ENCODE results near the gene PWWP3B. TPM values are rescaled to one million over a fixed set of nuclear protein-coding genes. Genes with fewer than 3 reads are reported as not detected.
"Not testable (repeated sequence)": the region's sequence is repeated elsewhere in the genome, so short reads cannot be mapped to it uniquely, and the experiment has no call there.

Gene PWWP3B
- polyA plus RNA-seq (ENCODE audit: insufficient read length): 3.3 TPM
- long read RNA-seq, donor 1: 0 reads
- long read RNA-seq, donor 2: 0 reads
- long read RNA-seq, donor 3: 0 reads
- long read RNA-seq, donor 4: 0 reads
- long read RNA-seq, donor 5: 0 reads
- long read RNA-seq, donor 6: 0 reads
- long read RNA-seq, donor 7: 0 reads
- long read RNA-seq, donor 8: 0 reads

DNA sequence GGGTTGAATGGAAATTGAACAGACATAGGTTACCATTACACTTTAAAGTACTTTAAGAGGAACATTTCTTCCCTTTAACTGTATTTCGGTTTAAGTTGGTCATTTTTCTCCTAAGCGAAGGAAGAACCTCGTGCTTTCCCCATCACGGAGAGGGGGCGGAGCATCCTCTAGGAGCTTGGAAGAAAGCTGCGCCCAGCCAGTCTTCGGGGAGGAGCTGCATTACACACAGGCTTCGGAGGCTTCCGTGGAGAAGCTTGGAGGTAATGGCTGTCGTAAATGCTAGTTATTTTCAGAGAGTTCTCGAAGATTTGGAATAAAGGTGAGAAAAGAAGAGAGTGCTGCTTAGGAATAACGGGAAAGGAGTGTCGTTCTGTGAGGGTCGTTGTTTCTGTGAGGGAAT is at the start of gene PWWP3B:
Gene PWWP3B, plus strand, starts transcription at position 199 of the 400 bp plus-strand sequence. CDS start 37,128 bp downstream, outside the sequence.
- DNase-seq: peak; percentile 43

GRCh38 chrX:106139048-106139447 is 29.1 kb upstream of the PWWP3B start:
- no peak for DNase-seq

DNA sequence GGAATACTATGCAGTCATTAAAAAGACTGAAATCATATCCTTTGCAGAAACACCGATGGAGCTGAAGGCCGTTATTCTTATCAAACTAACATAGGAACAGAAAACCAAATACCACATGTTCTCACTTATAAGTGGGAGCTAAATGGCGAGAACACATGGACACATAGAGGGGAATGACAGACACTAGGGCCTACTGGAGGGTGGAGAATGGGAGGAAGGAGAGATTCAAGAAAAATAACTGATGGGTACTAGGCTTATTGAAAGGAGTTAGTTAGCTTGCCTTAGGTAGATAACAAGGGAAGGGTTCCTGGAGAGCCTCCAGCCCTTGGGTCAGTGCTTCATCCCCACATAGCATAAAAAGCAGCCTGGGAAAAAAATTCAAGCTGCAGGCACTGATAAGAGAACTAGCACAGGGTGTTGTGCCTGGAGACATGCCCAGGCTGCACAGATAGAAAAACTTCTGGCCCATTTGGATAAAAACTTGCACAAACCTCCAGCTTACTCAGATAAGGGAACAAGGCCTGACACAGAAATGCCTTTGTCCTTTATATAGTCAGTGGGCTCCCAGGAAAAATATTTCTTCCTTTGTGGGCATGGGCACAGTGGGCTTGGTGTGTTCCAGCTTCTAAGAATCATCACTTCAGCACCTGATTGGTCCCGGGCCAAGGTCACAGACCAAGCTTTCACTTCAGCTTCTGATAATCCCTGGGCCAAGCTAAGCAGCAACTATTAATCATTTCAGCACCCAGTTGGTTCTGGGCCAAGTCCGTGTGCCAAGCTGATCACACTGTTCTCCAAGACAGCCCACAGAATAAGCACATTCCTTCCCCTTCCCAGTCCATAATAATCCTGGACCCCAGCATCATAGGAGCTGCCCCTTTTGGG is 23.1 kb upstream of the PWWP3B start:
- DNase-seq: no peak

GRCh38 chrX:106150701-106151100 is 17.4 kb upstream of the PWWP3B start:
- DNase-seq: no peak

- no peak for DNase-seq
Observed at GRCh38 chrX:106159861-106160282, 8.2 kb upstream of the PWWP3B start.

GRCh38 chrX:106170318-106170717 is 2.2 kb downstream of the PWWP3B start:
- no peak for DNase-seq

DNA sequence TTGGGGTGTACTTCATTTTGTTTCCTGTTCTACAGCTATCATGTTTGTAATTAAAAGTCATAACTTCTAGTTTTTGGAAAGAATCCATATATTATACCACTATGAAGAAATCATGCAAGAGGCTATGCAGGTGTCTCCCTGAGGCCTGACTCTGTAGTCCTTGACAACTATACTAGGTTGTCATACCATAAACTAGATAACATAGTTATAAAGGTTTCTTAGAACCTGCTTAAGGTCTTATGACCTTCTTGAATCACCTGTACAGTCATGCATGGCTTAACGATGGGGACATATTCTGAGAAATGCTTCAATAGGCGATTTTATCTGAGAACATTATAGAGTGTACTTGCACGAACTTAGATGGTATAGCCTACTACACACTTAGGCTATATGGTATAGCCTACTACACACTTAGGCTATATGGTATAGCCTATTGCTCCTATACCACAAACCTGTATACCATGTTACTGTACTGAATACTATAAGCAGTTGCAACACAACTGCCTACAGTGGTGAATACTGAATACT is 3.3 kb downstream of the PWWP3B start:
- DNase-seq: no peak

- DNase-seq: peak; percentile 58
Observed at GRCh38 chrX:106177106-106177981, 9.2 kb downstream of the PWWP3B start.

GRCh38 chrX:106177982-106178321 is 9.8 kb downstream of the PWWP3B start:
- no peak for DNase-seq

- DNase-seq: no peak
Observed at GRCh38 chrX:106178826-106179225, 10.7 kb downstream of the PWWP3B start.

GRCh38 chrX:106183685-106184084 is 15.6 kb downstream of the PWWP3B start:
- DNase-seq: not testable (repeated sequence)

DNA sequence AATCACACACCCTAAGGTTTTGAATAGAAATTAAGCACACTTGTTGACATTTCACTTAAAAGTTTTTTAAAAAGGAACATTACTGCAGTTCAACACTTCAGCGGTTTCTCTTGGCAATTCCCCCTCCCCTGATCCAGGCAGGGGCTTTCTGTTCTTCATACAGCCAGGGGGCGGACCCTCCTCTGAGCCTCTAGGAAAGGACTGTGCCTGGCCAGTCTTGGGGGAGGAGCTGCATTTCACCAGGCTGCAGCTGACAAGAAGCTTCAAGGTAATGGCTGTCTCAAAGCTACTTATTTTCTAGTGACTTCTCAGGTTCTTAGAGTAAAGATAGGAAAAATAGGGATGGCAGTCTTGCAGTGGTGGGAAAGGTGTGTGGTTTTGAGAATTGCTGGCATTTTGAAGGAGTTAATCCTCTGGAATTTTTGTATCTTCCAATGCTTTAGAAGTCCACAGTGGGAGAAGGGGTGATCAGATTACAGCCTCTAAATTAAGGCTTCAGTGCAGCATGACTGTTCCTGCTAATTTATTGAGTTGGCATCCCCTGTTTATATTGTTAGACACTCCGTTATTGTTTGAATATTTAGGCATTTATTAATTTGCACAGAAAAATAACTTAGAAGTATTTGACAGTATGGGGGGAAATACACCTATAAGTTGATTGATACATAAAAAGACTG is 33.5 kb downstream of the PWWP3B start:
- DNase-seq: peak; percentile 27

DNA sequence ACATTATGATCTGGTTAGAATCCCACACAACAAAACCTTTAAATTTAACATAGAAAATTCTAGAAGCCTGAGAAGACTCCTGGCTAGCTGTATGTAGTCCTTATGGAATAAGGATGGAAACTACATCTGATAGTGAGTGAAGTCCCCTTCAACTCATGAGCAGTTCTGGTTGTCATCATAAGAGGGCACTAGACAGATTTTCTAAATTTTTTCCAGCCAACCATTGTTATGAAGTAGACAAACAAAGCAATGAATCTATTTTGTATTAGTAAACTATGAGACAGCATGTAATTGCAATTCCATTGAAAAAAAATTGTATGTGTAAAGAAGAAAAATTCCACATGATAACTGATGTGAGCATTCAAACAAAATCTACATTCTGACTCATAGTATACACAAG is 35.2 kb downstream of the PWWP3B start:
- DNase-seq: no peak

DNA sequence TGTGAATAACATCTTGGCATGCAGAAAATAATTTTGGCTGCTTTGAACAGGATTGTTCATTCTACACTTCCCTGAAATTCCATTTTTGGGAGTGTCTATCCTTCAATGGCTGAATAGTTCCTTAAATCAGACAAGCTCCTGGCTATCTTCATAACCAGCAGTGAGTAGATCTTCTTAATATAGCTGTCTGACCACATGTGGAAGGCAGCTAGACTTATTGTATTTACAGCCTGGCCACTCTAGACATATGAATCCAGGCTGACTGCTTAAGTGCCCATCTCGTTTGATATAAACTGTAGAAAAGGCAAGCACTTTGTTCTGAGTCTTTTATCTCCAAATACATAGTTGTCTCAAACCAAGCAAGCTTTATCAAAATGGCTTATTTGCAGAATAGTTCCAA is 40.0 kb downstream of the PWWP3B start:
- DNase-seq: no peak

Other genes with a start within 250 kb of the PWWP3B start
- 0.12 TPM for gene SERPINA7, start 129.6 kb upstream of the PWWP3B start, polyA plus RNA-seq (ENCODE audit: insufficient read length)